COLO668 (cell line): Measurements from ENCODE around the gene OR3A3.

Experiments
- DNase-seq: peaks from one replicate; lab custom pipeline; 2025; ENCODE audit not compliant: unreplicated experiment; lab: John Stamatoyannopoulos, UW

The OR3A3 gene

GRCh38 chr17:3471599-3471998 lies 60.4 kb downstream of the OR3A3 start, which contains the start of gene SPATA22:
SPATA22 (minus strand) TSS chr17:3471819; CDS start chr17:3469325, 2,494 bp downstream.
- DNase-seq: no peak

- no peak for DNase-seq
Observed at GRCh38 chr17:3472137-3472536, 61.0 kb downstream of the OR3A3 start.
